VCaP (cell line): ENCODE data around the gene F2RL2.
"Not testable (repeated sequence)": the region's sequence is repeated elsewhere in the genome, so short reads cannot be mapped to it uniquely, and the experiment has no call there.

Source experiments
- H3K27ac ChIP-seq: fragments of 450-650 bp; 2 replicates; pipeline ENCODE4 v1.5.1; 2017
- CTCF ChIP-seq: fragments of 450-650 bp; conservative IDR thresholded peaks from 2 replicates; pipeline ENCODE4 v1.5.1; 2017; ENCODE audit warnings: mild to moderate bottlenecking, moderate library complexity

The F2RL2 gene

GRCh38 chr5:76608833-76609232 is 14.4 kb downstream of the F2RL2 start:
- H3K27ac ChIP-seq = no peak overlapping the region
- TF ChIP-seq CTCF = no peak

GRCh38 chr5:76607353-76607871 is 15.8 kb downstream of the F2RL2 start:
- no peak overlapping the region for H3K27ac ChIP-seq
- no peak for TF ChIP-seq CTCF

GRCh38 chr5:76606701-76607100 is 16.5 kb downstream of the F2RL2 start:
- H3K27ac ChIP-seq = no peak overlapping the region
- no peak for TF ChIP-seq CTCF

- TF ChIP-seq CTCF = no peak
- H3K27ac ChIP-seq = no peak overlapping the region
Measured at GRCh38 chr5:76604838-76605237, 18.4 kb downstream of the F2RL2 start.

- H3K27ac ChIP-seq = not testable (repeated sequence)
Measured at GRCh38 chr5:76603991-76604390, 19.2 kb downstream of the F2RL2 start.

- no peak for TF ChIP-seq CTCF
- no peak overlapping the region for H3K27ac ChIP-seq
Measured at GRCh38 chr5:76602094-76602726, 21.0 kb downstream of the F2RL2 start.

- H3K27ac ChIP-seq = no peak overlapping the region
- peak; percentile 72 for TF ChIP-seq CTCF
Measured at GRCh38 chr5:76601470-76601869, 21.7 kb downstream of the F2RL2 start.

- H3K27ac ChIP-seq = no peak overlapping the region
- TF ChIP-seq CTCF = no peak
Measured at GRCh38 chr5:76600716-76601115, 22.5 kb downstream of the F2RL2 start.
